SU-DHL-6 (cell line): Measurements from ENCODE around the gene FGFR3.

ENCODE experiments used
- H2AFZ ChIP-seq: fragments of 200-600 bp; sonication (generic); 2 replicates; pipeline ENCODE4 v1.6.1; 2014; ENCODE audit warnings: low read depth, mild to moderate bottlenecking, moderate library complexity, mixed read lengths, antibody characterized with exemption, low read length; ENCODE audit not compliant: severe bottlenecking
- H3F3A ChIP-seq: fragments of 200-600 bp; shearing (Covaris generic); 2 replicates; pipeline ENCODE4 v1.6.0; 2016; ENCODE audit warnings: antibody characterized with exemption, mild to moderate bottlenecking; ENCODE audit not compliant: insufficient read depth
- H3K27ac ChIP-seq: fragments of 200-600 bp; sonication (generic); 2 replicates; pipeline ENCODE4 v1.5.1; 2016; ENCODE audit warnings: low read depth, mild to moderate bottlenecking, low read length, moderate library complexity, mixed read lengths
- H3K27me3 ChIP-seq: fragments of 200-600 bp; sonication (generic), shearing (Covaris generic); 2 replicates; pipeline ENCODE4 v1.6.0; 2014; ENCODE audit warnings: mild to moderate bottlenecking, low read length
- H3K36me3 ChIP-seq: fragments of 200-600 bp; sonication (generic); 2 replicates; pipeline ENCODE4 v1.6.1; 2014; ENCODE audit warnings: mild to moderate bottlenecking, low read length, mixed read lengths
- H3K4me2 ChIP-seq: fragments of 300-600, 200-600 bp; shearing (Covaris generic), sonication (generic); 2 replicates; pipeline ENCODE4 v1.6.0; 2014; ENCODE audit warnings: low read length, low read depth, mild to moderate bottlenecking; ENCODE audit not compliant: poor library complexity, severe bottlenecking
- H3K4me3 ChIP-seq: fragments of 200-600 bp; sonication (generic); 2 replicates; pipeline ENCODE4 v1.5.1; 2014; ENCODE audit warnings: antibody characterized with exemption, low read length, mild to moderate bottlenecking, mixed read lengths; ENCODE audit not compliant: insufficient read depth, poor library complexity, severe bottlenecking
- H3K79me2 ChIP-seq: fragments of 200-600 bp; sonication (generic); 2 replicates; pipeline ENCODE4 v1.6.1; 2014; ENCODE audit warnings: mild to moderate bottlenecking, low read length, moderate library complexity; ENCODE audit not compliant: insufficient read depth
- H3K9ac ChIP-seq: fragments of 200-600 bp; sonication (generic); 2 replicates; pipeline ENCODE4 v1.7.0; 2014; ENCODE audit warnings: mild to moderate bottlenecking, low read length
- H3K9me2 ChIP-seq: fragments of 200-600 bp; sonication (generic); replicated peaks from 2 replicates; pipeline ENCODE4 v1.6.1; 2014; ENCODE audit warnings: low read length; ENCODE audit not compliant: insufficient read depth
- H3K9me3 ChIP-seq: fragments of 200-600 bp; sonication (generic); 2 replicates; pipeline ENCODE4 v1.6.1; 2014; ENCODE audit warnings: low read length, mixed read lengths; ENCODE audit not compliant: insufficient read depth
- H4K20me1 ChIP-seq: fragments of 200-600 bp; sonication (generic); 2 replicates; pipeline ENCODE4 v1.6.1; 2014; ENCODE audit warnings: low read depth, mild to moderate bottlenecking, antibody characterized with exemption, low read length, moderate library complexity, mixed read lengths
- CTCF ChIP-seq: fragments of 200-600 bp; sonication (generic); IDR thresholded peaks from one replicate; pipeline ENCODE4 v1.5.1; 2017; ENCODE audit warnings: antibody characterized with exemption, mild to moderate bottlenecking, low read length, moderate library complexity; ENCODE audit not compliant: insufficient read depth, poor library complexity, severe bottlenecking
- EZH2phosphoT487 ChIP-seq: fragments of 200-600 bp; sonication (generic), shearing (Covaris generic); conservative IDR thresholded peaks from 2 replicates; pipeline ENCODE4 v1.6.1; 2018; ENCODE audit warnings: mild to moderate bottlenecking, antibody characterized with exemption, low read length, moderate library complexity, mixed read lengths

The FGFR3 gene

GRCh38 chr4:1777822-1778641, 15.1 kb upstream of the FGFR3 start:
- Histone ChIP-seq H3K9me2 (no peaks in the 10 kb centered on the region), H3K27ac (no peak overlapping the region), H3K36me3 (no peaks in the 10 kb centered on the region), H3K4me3 (no peak overlapping the region), H3F3A (no peaks in the 10 kb centered on the region), H2AFZ (no peak overlapping the region), H4K20me1 (no peaks in the 10 kb centered on the region), H3K27me3 (no peaks in the 10 kb centered on the region), H3K9ac (no peak overlapping the region), H3K4me2 (no peak overlapping the region), H3K9me3 (no peaks in the 10 kb centered on the region), H3K79me2 (no peaks in the 10 kb centered on the region)
- no peak for TF ChIP-seq CTCF
- TF ChIP-seq EZH2phosphoT487, result no peak

- Histone ChIP-seq H3K27ac (no peak overlapping the region), H3K9ac (no peak overlapping the region), H3F3A (no peaks in the 10 kb centered on the region), H3K4me3 (no peak overlapping the region), H3K36me3 (no peaks in the 10 kb centered on the region), H3K9me2 (no peaks in the 10 kb centered on the region), H3K9me3 (no peaks in the 10 kb centered on the region), H3K27me3 (no peaks in the 10 kb centered on the region), H3K4me2 (no peak overlapping the region), H4K20me1 (no peaks in the 10 kb centered on the region), H2AFZ (no peak overlapping the region), H3K79me2 (no peaks in the 10 kb centered on the region)
- TF ChIP-seq EZH2phosphoT487 (no peak), CTCF (no peak)
Observed at GRCh38 chr4:1778642-1779392, 14.3 kb upstream of the FGFR3 start.

GRCh38 chr4:1779588-1780382, 13.3 kb upstream of the FGFR3 start:
- Histone ChIP-seq H3K9me2 (no peaks in the 10 kb centered on the region), H3K27ac (no peak overlapping the region), H3K36me3 (no peaks in the 10 kb centered on the region), H3K27me3 (no peaks in the 10 kb centered on the region), H3K4me2 (no peak overlapping the region), H2AFZ (no peak overlapping the region), H3K79me2 (no peaks in the 10 kb centered on the region), H3K9ac (no peak overlapping the region), H3K4me3 (no peak overlapping the region), H3K9me3 (no peaks in the 10 kb centered on the region), H4K20me1 (no peaks in the 10 kb centered on the region), H3F3A (no peaks in the 10 kb centered on the region)
- TF ChIP-seq CTCF, result no peak
- no peak for TF ChIP-seq EZH2phosphoT487
